Neutrophil (primary cell): ENCODE measurements around the gene ROR2.

Source experiments
- H3K27ac ChIP-seq: fragments of 200-600 bp; sonication (generic); 2 replicates; pipeline ENCODE4 v1.5.1; 2016; ENCODE audit warnings: mild to moderate bottlenecking, moderate library complexity
- H3K27me3 ChIP-seq: fragments of 200-600 bp; sonication (generic); 2 replicates; pipeline ENCODE4 v1.6.0; 2016; ENCODE audit warnings: mild to moderate bottlenecking
- H3K36me3 ChIP-seq: fragments of 200-600 bp; sonication (generic); 2 replicates; pipeline ENCODE4 v1.5.1; 2017
- H3K4me1 ChIP-seq, 2 experiments: fragments of 200-600 bp in 1 of 2; sonication (generic) in 1 of 2; 1 replicate in 1 of 2; 2 replicates in 1 of 2; pipeline versions ENCODE4 v1.5.1 to v1.6.1; 2013 to 2016; ENCODE audit warnings: low read depth in 1 of 2, low read length in 1 of 2, mild to moderate bottlenecking in 1 of 2, moderate library complexity in 1 of 2; ENCODE audit not compliant: control insufficient read depth in 1 of 2, insufficient read depth in 1 of 2
- H3K4me3 ChIP-seq, 2 experiments: fragments of 200-600 bp in 1 of 2; sonication (generic) in 1 of 2; 1 replicate in 1 of 2; 2 replicates in 1 of 2; pipeline ENCODE4 v1.5.1; 2013 to 2016; ENCODE audit warnings: low read depth in 1 of 2, low read length in 1 of 2, mild to moderate bottlenecking in 1 of 2, moderate library complexity in 1 of 2
- H3K9me3 ChIP-seq: fragments of 200-600 bp; sonication (generic); 2 replicates; pipeline ENCODE4 v1.5.1; 2016
- CTCF ChIP-seq: fragments of 200-600 bp; sonication (generic); IDR thresholded peaks from 2 replicates; pipeline ENCODE4 v1.5.1; 2016; ENCODE audit warnings: antibody characterized with exemption

The ROR2 gene

GRCh38 chr9:91724068-91724440 is 226.0 kb downstream of the ROR2 start:
- no peak for TF ChIP-seq CTCF
- H3K36me3 ChIP-seq: no peaks in the 10 kb centered on the region
- H3K4me3 ChIP-seq: no peak overlapping the region

GRCh38 chr9:91723420-91724067 is 226.5 kb downstream of the ROR2 start:
- no peaks in the 10 kb centered on the region for H3K9me3 ChIP-seq
- no peak for TF ChIP-seq CTCF
- no peak overlapping the region for H3K4me3 ChIP-seq
- H3K27ac ChIP-seq: no peak overlapping the region
- peaks cover 0 to 10% of the 10 kb centered on the region in 2 experiments for H3K4me1 ChIP-seq
- H3K36me3 ChIP-seq: no peaks in the 10 kb centered on the region
- H3K27me3 ChIP-seq: peaks cover 36% of the 10 kb centered on the region

More at GRCh38 chr9:91724068-91724440, 226.0 kb downstream of the ROR2 start:
- no peaks in the 10 kb centered on the region for H3K9me3 ChIP-seq
- no peak overlapping the region for H3K27ac ChIP-seq
- peaks cover 31% of the 10 kb centered on the region for H3K27me3 ChIP-seq
- peaks cover 0 to 10% of the 10 kb centered on the region in 2 experiments for H3K4me1 ChIP-seq

GRCh38 chr9:91720751-91721705 is 229.0 kb downstream of the ROR2 start:
- no peak for TF ChIP-seq CTCF
- H3K36me3 ChIP-seq: no peaks in the 10 kb centered on the region
- H3K4me3 ChIP-seq: no peak overlapping the region
- H3K27ac ChIP-seq: peak overlapping the region; percentile 35
- H3K9me3 ChIP-seq: no peaks in the 10 kb centered on the region
- H3K27me3 ChIP-seq: peaks cover 53% of the 10 kb centered on the region
- peaks cover 0 to 10% of the 10 kb centered on the region in 2 experiments for H3K4me1 ChIP-seq

- no peak overlapping the region for H3K4me3 ChIP-seq
- peaks cover 59% of the 10 kb centered on the region for H3K27me3 ChIP-seq
- no peak for TF ChIP-seq CTCF
- no peaks in the 10 kb centered on the region for H3K9me3 ChIP-seq
- peaks cover 0 to 10% of the 10 kb centered on the region in 2 experiments for H3K4me1 ChIP-seq
- no peaks in the 10 kb centered on the region for H3K36me3 ChIP-seq
- H3K27ac ChIP-seq: no peak overlapping the region
These were observed 229.7 kb downstream of the ROR2 start for GRCh38 chr9:91720313-91720712.

GRCh38 chr9:91718071-91718470 is 232.0 kb downstream of the ROR2 start:
- Histone ChIP-seq H3K27ac (no peak overlapping the region), H3K36me3 (no peaks in the 10 kb centered on the region), H3K4me1 (peaks cover 0 to 16% of the 10 kb centered on the region in 2 experiments), H3K27me3 (peaks cover 71% of the 10 kb centered on the region), H3K4me3 (no peak overlapping the region), H3K9me3 (no peaks in the 10 kb centered on the region)
- TF ChIP-seq CTCF: no peak
